HL-60 (cell line): Measurements from ENCODE around the gene WNT16.

ENCODE experiments used
- CTCF ChIP-seq: IDR thresholded peaks from one replicate; pipeline ENCODE4 v1.5.1; 2011; ENCODE audit warnings: low read length, control low read depth, inconsistent platforms; ENCODE audit not compliant: insufficient read depth
- GABPA ChIP-seq: IDR thresholded peaks from 2 replicates; pipeline ENCODE4 v1.6.1; 2012; ENCODE audit warnings: low read depth
- POLR2AphosphoS5 ChIP-seq: IDR thresholded peaks from 2 replicates; pipeline ENCODE4 v1.6.1; 2012; ENCODE audit warnings: low read depth
- TF ChIP-seq, protein P1 (sequence below): IDR thresholded peaks from 2 replicates; pipeline ENCODE4 v1.6.1; 2012; ENCODE audit warnings: low read depth; ENCODE audit not compliant: insufficient replicate concordance

DNA sequence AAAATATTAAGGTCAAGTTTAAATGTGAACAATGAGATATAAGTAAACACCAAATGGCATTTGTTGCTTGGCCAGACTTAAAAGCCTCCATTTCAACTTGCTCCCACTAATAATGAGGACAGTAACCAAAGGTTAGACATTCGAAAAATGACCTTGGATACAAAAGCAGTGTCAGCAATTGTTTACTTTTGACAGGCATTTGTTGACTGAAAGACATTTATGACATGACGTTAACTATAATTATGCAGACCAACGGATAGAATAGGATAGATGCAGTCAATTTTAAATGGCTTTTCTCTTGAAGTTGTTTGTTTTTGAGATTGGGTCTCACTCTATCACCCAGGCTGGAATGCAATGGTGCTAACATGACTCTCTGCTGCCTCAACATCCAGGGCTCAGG is 6.3 kb upstream of the WNT16 start:
- TF ChIP-seq CTCF (no peak), POLR2AphosphoS5 (no peak), GABPA (no peak)
- TF ChIP-seq, protein P1, sequence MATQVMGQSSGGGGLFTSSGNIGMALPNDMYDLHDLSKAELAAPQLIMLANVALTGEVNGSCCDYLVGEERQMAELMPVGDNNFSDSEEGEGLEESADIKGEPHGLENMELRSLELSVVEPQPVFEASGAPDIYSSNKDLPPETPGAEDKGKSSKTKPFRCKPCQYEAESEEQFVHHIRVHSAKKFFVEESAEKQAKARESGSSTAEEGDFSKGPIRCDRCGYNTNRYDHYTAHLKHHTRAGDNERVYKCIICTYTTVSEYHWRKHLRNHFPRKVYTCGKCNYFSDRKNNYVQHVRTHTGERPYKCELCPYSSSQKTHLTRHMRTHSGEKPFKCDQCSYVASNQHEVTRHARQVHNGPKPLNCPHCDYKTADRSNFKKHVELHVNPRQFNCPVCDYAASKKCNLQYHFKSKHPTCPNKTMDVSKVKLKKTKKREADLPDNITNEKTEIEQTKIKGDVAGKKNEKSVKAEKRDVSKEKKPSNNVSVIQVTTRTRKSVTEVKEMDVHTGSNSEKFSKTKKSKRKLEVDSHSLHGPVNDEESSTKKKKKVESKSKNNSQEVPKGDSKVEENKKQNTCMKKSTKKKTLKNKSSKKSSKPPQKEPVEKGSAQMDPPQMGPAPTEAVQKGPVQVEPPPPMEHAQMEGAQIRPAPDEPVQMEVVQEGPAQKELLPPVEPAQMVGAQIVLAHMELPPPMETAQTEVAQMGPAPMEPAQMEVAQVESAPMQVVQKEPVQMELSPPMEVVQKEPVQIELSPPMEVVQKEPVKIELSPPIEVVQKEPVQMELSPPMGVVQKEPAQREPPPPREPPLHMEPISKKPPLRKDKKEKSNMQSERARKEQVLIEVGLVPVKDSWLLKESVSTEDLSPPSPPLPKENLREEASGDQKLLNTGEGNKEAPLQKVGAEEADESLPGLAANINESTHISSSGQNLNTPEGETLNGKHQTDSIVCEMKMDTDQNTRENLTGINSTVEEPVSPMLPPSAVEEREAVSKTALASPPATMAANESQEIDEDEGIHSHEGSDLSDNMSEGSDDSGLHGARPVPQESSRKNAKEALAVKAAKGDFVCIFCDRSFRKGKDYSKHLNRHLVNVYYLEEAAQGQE: no peak
